ENCODE measurements around the gene PDE9A. TPM values are rescaled to one million over a fixed set of nuclear protein-coding genes. Genes with fewer than 3 reads are reported as not detected.

Gene PDE9A
- total and polyA plus RNA-seq, 2 experiments from 2014 or later = 26.5 to 31.1 TPM

GRCh38 chr21:42722808-42723473, 69.5 kb downstream of the PDE9A start (continued):
- TF ChIP-seq ZNF462 (CRISPR knock-in tag; IDR thresholded peaks at IDR 0.05) (no peak), NANOG (IDR thresholded peaks at IDR 0.05; ENCODE audit: borderline replicate concordance) (no peak)

GRCh38 chr21:42724226-42724920, 71.0 kb downstream of the PDE9A start:
- Histone ChIP-seq H3K36me3 (ENCODE audit: insufficient read depth) (no peaks in the 10 kb centered on the region), H3K4me3 (no peak overlapping the region), H2AFZ (no peak overlapping the region), H3K79me2 (replicated peaks; ENCODE audit: insufficient read depth) (no peaks in the 10 kb centered on the region), H3K27ac (ENCODE audit: low read depth) (no peak overlapping the region), H3F3A (replicated peaks; ENCODE audit: low read depth) (no peaks in the 10 kb centered on the region), H3K9me2 (ENCODE audit: insufficient read depth) (no peaks in the 10 kb centered on the region), H3K4me2 (no peak overlapping the region), H3K4me1 (ENCODE audit: insufficient read depth) (no peaks in the 10 kb centered on the region), H4K20me1 (replicated peaks; ENCODE audit: insufficient read depth) (0 out of 2 replicates have a peak, but pooled peaks cover 3% of the 10 kb centered on the region), H3K27me3 (ENCODE audit: insufficient read depth) (no peaks in the 10 kb centered on the region)
- peaks cover 16% of the 10 kb centered on the region for H3K4me1 Mint-ChIP-seq
- ATAC-seq (no peak), DNase-seq (ENCODE audit: low spot score) (no peak)
- H3K36me3 Mint-ChIP-seq (ENCODE audit: low read depth) = 0 out of 3 replicates have a peak, but pooled peaks cover 2% of the 10 kb centered on the region
- no peaks in the 10 kb centered on the region for H3K9me3 Mint-ChIP-seq
- H3K27ac Mint-ChIP-seq = no peak overlapping the region
- peaks cover 4% of the 10 kb centered on the region for H3K27me3 Mint-ChIP-seq (ENCODE audit: insufficient read depth, low read depth, poor library complexity)
- no peak overlapping the region for H3K4me3 Mint-ChIP-seq
- TF ChIP-seq EZH2phosphoT487 (IDR thresholded peaks at IDR 0.05; ENCODE audit: unreplicated experiment) (no peak), STAT1 (IDR thresholded peaks at IDR 0.05; ENCODE audit: unreplicated experiment) (no peak), NANOG (IDR thresholded peaks at IDR 0.05; ENCODE audit: borderline replicate concordance) (no peak), ZNF331 (CRISPR knock-in tag; IDR thresholded peaks at IDR 0.05; ENCODE audit: low read depth) (no peak), POLR2AphosphoS5 (IDR thresholded peaks at IDR 0.05; ENCODE audit: low read depth) (no peak), ZNF462 (CRISPR knock-in tag; IDR thresholded peaks at IDR 0.05) (no peak)
- TF ChIP-seq, protein P1, sequence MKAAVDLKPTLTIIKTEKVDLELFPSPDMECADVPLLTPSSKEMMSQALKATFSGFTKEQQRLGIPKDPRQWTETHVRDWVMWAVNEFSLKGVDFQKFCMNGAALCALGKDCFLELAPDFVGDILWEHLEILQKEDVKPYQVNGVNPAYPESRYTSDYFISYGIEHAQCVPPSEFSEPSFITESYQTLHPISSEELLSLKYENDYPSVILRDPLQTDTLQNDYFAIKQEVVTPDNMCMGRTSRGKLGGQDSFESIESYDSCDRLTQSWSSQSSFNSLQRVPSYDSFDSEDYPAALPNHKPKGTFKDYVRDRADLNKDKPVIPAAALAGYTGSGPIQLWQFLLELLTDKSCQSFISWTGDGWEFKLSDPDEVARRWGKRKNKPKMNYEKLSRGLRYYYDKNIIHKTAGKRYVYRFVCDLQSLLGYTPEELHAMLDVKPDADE (IDR thresholded peaks at IDR 0.05) = no peak
